ENCODE data around the gene RUNX2. TPM values are rescaled to one million over a fixed set of nuclear protein-coding genes. Genes with fewer than 3 reads are reported as not detected.

Gene RUNX2
- polyA plus RNA-seq, 3 donors = 0.13 to 0.34 (median 0.31) TPM

DNA sequence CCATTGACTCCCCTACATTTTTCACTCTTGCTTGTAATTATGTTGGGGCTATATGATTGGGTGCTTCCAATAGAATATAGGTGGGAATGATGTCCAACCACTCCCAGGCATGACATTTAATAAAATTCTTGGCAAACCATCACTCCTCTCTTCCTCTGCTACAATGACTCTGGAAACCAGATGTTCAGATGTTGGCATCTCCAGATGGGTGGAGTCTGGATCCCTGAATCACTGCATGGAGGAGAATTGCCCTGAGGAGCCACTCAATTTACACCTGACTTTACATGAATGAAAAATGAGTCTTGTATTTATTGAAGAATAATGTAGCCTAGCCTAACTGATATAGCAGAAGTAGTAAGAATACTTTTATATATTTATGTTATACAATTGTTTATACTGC lies 356.3 kb downstream of the RUNX2 start:
- H3K27ac ChIP-seq (ENCODE audit: low read depth, low read length) = no peak overlapping the region

DNA sequence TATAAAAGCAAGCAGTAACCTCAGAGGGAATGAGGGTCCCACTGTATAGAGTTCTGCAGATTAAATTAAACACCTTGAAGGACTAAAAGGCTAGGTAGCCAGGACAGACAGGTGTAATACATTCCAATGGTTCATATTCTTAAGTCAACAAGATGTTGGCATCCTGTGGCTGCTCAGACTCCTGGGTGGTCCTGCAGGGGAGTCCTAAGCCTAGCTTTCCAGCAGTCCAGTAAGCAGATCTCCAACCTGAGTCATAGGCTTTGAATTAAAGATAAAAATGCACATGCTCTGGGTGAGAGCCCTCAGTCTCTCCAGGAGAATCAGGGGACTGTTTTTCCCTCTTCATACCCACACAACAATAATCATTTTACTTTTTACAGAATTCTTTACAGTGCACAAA lies 356.9 kb downstream of the RUNX2 start:
- H3K27ac ChIP-seq (ENCODE audit: low read depth, low read length) = no peak overlapping the region

DNA sequence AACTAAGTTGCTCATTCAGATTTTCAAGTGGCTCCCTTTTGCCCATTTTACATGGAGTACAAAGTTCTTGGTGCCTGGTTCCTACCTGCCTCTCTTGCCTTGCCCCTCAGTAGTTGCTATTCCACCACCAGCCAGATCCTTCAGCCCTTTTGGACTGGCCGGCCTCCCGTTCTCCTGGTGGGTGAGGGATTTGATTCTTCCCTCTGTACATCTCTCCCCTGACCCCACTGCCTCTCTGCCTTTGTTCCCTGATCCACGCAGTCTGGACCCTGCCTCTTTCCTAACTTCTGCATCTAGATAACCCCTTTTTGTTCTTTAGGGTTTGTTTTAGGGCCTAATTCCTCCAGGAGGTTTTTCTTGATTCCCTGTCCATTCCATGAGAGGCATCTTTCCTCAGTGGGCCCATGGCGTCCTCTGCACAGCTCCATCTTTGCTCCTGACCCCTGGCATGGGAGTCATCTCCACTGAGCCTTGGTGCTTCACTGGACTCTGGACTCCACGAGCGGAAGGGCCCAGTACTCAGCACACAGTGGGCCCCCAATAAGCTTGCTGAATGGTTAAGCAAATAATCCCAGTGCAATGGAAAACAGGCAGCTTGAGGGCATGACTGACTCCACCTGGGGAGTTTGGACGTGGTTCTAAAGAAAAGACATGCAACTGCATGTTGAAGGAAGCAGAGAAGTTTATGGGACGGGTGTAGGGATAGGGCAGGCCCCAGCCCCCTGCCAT lies 358.9 kb downstream of the RUNX2 start:
- no peak overlapping the region for H3K27ac ChIP-seq (ENCODE audit: low read depth, low read length)
- WGBS, 3 donors = 77 to 95% (median 95%) methylated on average over 8 of the region's 8 CpGs

DNA sequence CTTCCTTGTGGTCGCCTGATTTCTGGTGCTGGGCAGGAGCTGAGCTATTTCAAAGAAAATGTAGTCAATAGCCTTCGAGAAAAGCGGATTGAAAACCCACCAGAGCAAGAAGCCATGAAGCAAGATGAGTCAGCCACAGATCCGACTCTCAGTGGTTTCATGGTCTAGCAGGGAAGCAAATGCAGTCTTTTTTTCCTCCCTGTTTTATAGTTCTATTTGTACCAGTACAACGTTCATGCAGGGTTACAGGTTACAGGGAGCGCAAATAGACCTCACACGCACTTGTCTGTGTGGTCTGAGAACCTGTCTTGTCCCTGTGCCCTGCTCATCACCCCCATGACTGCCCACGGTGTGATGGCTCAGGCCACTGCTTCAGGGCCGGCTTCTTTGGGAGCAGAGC lies 359.4 kb downstream of the RUNX2 start:
- no peak overlapping the region for H3K27ac ChIP-seq (ENCODE audit: low read depth, low read length)
- 77 to 92% (median 87%) methylated on average over 9 of the region's 9 CpGs for WGBS, 3 donors

DNA sequence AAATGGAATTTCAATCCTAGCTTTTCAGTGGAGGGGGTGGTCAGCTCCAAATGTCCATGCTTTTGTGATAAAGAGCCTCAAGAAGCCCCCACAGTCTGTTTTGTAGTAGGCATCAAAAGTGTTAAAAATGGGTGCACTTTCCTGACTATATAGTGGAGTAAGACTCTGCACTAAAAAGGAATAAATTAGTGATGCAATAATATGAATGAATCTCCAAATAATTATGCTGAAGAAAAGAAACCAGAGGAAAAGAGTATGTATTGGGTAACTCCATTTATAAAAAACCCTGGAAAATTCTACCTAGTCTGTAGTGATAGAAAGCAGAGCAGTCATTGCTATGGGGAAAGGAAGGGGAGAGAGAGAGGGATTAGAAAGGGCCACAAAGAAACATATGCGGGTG lies 360.1 kb downstream of the RUNX2 start:
- WGBS, 3 donors = 92 to 97% (median 96%) methylated on average over 1 of the region's 1 CpG
- H3K27ac ChIP-seq (ENCODE audit: low read depth, low read length) = no peak overlapping the region

DNA sequence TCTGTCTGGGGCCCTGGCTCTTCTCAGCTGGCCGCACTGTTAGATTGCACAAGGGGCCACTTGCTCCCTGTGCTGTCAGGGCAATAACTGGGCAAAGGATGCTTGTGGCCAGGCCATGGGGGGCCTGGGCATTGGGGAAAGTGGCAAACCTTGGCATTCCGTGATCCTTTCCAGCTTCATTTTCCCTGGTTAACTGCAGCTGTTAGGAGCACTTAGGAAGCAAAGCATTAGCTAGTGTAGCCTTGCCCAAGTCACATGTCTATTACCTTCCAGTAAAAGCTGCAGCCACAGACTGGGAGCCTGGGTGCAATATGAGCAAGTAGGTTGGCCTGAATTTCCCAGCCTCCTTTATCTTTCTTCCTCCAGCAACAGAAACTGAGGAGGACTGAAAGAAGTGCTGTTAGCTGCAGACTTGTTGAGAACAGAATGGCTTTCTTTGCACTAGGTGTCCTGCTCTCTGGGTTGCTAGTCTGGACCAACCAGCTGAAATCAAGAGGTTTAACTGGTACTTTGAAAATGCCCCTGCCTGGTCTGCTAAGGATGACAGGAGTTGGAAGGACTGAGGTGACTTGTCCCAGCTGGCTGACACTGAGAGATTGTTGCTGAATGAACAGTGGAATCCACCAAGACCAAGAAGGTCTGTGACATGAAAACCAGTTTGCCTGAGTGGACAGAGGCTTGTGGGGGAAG lies 361.9 kb downstream of the RUNX2 start:
- 92 to 95% (median 95%) methylated on average over 2 of the region's 2 CpGs for WGBS, 3 donors
- H3K27ac ChIP-seq (ENCODE audit: low read depth, low read length) = no peak overlapping the region

DNA sequence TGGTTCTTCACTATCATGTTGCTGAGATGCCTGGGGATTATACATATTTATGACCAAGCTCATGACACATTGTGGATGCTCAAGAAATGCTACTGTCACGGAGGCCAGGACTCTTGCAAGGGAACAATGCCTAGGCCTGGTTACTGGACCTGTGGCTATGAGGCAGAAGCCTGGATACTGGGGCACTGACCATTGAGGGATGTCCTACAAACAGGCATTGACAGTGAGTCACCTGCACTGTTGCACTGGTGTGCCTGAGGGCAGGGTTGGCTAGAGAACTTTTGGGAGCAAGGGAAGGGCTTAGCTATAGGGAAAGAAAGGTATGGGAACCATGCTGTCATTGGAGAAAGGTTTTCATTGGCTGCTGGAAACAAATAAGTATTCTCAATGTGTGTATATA lies 362.7 kb downstream of the RUNX2 start:
- H3K27ac ChIP-seq (ENCODE audit: low read depth, low read length) = no peak overlapping the region
- 96 to 100% (median 100%) methylated on average over 1 of the region's 1 CpG for WGBS, 3 donors

DNA sequence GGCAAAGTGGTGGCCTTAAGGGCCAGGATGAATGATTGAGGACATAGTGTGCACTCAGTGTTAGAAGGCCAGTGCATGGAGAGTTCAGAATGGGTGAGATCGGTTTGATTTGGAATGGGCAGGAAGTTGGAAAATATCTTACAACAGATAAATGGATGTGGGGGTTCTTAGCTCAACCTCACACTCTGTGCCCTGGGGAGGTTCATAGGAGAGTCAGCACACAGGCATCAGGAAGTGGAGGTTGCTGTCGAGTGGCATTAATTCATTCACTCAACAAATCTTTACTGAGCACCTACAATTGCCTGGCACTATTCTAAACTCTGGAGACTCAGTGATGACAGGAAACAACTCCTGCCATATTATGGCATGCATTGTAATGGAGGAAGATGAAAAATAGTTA lies 363.3 kb downstream of the RUNX2 start:
- H3K27ac ChIP-seq (ENCODE audit: low read depth, low read length) = no peak overlapping the region
- 54 to 78% (median 66%) methylated on average over 2 of the region's 2 CpGs for WGBS, 3 donors

DNA sequence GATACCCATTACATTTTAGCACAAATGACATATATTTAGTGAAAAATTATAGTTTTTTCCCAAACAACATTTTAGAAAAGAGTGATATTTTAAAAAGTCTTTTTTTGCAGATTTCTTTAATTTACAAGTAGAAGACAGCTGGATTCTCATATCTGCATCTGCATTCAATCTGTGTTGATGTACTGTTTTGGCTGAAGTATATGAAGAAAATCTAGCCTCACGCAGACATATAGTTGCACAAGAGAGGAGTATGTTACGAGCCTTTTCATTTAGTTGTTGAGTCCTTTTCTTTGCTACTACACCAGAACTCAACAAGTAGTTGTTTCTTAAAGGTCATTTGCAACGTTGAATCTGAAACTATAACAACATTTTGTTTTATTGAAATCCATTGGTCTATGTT lies 363.9 kb downstream of the RUNX2 start:
- no peak overlapping the region for H3K27ac ChIP-seq (ENCODE audit: low read depth, low read length)
- 76 to 91% (median 86%) methylated on average over 3 of the region's 3 CpGs for WGBS, 3 donors

DNA sequence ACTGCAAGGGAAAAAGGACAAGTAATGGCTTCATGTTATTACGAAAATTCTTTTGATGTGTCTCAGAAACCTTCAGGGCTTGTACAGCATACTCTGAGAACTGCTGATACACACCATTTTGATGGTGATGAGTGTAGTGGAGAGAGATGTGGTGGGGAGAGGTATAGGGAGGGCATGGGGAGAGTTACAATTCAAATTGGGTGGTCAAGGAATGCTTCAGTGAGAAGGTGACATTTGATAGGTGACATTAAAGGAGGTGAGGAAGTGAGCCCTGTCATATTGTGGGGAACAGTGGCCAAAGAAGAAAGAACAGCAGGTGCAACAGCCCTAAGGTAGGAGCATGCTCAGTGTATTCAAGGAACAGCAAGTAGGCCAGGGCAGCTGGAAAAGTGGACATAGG lies 368.6 kb downstream of the RUNX2 start:
- 85 to 97% (median 93%) methylated on average over 1 of the region's 1 CpG for WGBS, 3 donors
- no peak overlapping the region for H3K27ac ChIP-seq (ENCODE audit: low read depth, low read length)

DNA sequence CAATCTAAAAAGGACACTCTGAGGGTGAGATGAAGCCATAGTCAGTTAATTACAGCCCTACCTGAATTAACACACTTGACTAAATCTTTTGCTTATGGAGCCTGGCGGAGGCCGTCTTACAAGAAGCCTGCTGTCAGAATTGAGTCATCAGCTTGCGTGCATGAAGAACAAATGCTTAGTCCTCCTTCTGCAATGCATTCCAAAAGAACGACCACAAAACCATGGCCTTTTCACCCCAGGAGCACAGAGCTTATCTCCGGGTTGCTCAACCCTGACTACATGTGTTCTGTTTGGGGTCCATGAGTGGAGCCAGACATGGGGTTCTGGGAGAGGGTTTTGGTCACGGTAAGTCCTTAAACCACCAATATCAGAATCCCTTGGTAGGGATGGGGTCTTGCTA lies 369.5 kb downstream of the RUNX2 start:
- WGBS, 3 donors = 78 to 92% (median 85%) methylated on average over 6 of the region's 6 CpGs
- no peak overlapping the region for H3K27ac ChIP-seq (ENCODE audit: low read depth, low read length)

DNA sequence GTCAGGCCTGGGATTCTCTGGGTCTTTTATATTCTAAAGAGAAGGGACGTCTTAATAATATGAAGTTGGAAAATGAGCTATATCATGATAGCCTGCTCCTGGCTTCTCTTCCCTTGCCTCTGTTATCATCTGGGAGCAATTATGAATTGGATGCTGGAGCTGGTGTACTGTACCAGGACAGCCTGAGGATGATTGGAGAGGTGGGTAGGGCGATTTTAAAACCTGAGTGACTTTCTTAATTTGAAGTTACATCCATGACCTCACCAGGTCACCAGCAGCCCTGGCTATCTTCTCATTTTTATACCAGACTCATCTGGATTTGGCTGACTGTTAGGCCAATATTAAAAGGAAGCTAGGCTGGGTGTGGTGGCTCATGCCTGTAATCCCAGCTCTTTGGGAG lies 369.9 kb downstream of the RUNX2 start:
- H3K27ac ChIP-seq (ENCODE audit: low read depth, low read length) = no peak overlapping the region
- WGBS, 3 donors = 79 to 96% (median 89%) methylated on average over 2 of the region's 2 CpGs

DNA sequence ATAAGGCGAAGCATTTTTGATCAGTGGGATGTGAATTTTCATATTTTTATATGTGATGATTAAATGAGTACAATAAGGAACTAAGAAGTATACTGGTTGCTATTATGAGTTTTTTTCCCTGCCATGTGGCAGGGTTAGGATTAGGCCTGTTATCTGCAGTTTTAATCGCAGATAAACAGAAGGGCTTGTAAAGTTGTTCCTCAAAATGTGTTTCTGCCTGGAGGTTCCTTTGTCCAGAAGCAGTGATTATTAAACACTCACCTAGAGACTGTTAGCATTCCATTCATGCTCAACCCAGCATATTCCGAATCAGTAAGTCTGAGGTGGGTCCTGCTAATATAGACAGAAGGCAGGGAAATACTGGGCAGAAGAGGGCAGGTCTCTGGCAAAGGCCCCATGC lies 371.5 kb downstream of the RUNX2 start:
- WGBS, 3 donors = 57 to 75% (median 68%) methylated on average over 3 of the region's 3 CpGs
- H3K27ac ChIP-seq (ENCODE audit: low read depth, low read length) = no peak overlapping the region

DNA sequence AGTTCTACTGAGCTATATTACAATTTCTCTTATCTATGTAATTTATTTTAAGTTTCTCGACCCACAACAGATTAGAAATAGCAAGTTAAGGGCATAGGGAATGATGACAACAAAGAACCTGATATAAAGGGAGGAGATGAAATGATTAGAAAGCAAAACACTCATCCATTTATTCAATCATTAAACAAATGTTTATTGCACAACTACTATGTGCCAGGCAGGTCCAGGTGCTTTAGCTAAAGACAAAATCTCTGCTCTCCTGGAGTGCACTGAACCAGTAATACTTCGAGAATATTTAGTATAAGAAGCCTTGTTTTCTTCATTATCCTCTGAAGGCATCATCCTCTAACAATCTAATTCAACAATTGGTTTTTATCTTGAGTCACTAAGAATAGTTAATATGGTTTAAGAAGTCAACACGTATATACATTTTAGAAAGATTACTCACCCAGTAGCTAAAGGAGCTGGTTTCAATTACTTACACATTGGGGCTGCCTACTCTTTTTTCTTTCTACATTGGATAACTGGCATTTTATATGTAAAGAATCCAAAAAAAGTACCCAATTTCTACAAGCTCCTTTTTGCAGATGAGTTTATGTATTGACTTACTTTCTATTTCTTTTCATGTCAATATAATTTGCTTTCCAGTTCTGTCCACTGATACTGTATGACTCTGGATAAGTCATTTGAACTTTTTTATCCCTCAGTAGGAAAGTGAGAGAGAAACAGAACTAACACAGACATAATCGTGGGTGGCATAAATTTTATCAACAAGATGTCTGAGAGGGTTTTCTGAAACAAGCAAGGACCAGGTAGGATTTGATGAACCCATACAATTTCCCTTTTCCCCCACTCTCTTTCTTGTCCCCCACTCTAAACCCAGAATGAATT lies 375.0 kb downstream of the RUNX2 start:
- WGBS, 3 donors = 71 to 83% (median 76%) methylated on average over 4 of the region's 4 CpGs
- no peak overlapping the region for H3K27ac ChIP-seq (ENCODE audit: low read depth, low read length)

DNA sequence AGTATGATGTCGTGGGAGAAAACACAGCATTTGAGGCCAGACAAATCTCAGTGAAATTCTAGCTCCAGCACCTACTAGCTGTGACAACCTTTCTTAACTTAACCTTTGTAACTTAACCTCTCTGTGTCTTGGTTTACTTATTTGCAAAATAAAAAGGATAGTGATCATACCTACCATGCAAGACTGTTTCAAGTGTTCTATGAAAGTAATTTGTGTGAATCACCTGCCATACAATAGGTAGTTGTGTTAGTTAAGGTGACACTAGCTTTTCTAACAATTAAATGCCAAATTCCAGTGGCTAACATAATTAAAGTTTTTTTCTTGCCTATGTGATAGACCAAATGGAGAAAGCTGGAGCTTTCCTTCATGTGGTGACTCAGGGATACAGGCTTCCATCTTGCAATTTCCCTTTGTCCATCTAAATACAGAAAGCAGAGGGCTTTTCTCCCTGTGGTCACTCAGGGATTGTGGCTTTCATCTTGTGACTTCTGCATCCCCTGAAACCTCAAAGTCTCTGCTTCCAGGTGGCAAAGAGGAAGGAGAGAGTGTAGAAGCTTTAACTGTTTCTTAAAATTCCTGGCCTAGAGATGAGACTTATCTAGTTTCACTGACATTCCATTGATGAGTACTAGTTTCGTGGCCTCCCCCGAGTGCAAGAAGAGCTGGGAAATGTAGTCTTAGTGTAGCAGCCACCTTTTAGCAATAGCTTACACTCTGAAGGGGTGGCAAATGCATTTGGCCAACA lies 376.1 kb downstream of the RUNX2 start:
- WGBS, 3 donors = 75 to 93% (median 83%) methylated on average over 3 of the region's 3 CpGs
- H3K27ac ChIP-seq (ENCODE audit: low read depth, low read length) = no peak overlapping the region

DNA sequence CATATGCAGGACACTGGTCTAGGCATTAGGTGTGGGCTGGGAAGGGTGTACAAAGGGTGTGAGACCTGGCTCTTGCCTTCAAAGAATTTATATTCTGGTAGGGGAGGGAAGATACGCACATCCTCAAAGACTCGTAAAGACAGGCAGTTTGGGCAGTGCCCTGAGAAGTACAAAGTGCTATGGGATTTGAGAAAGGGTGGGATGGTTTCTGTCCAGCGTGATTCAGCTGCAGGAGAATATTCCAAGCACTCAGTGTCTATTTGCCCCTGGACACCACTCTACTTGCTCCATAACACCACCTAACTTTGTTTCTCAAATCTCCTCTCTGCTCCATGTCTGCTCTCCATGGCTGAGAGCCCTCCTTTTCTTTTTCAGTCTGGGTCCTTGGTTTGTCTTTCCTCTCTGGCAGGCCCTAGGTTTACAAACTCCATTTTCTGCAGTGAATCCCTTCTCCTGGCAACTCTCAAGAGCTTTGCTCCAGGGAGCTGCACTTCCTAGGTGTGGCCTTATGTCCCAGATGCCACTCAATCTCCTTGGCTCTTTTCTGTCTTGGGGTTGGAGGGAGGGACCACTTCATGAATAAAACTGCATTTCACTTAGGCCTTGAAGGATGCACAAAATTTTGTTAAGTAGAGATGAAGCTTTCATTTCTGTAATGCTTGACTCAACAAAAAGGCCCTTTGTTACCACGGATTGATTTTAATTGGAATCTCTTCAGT lies 377.2 kb downstream of the RUNX2 start:
- WGBS, 3 donors = 87 to 93% (median 91%) methylated on average over 4 of the region's 4 CpGs
- no peak overlapping the region for H3K27ac ChIP-seq (ENCODE audit: low read depth, low read length)

DNA sequence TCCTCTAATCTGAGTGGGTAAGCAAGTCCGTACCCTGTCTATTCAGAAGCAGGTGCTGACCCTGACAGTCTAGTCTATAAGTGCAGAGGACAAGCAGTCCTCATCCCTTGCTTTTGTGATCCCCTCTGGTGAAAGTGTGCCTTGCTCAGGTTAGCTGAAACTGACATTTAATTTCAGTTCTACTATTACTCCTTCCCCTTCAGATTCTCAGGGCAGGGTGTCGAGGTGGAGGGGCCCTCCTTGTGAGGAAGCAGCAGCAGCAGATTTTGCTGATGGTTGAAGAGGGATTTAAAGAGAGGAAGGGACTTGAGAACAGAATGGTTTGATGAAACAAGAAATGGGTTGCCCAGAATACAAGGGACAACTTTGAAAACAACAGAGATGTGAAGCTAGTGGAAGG lies 378.2 kb downstream of the RUNX2 start:
- H3K27ac ChIP-seq (ENCODE audit: low read depth, low read length) = no peak overlapping the region
- WGBS, 3 donors = 26 to 53% (median 44%) methylated on average over 2 of the region's 2 CpGs

DNA sequence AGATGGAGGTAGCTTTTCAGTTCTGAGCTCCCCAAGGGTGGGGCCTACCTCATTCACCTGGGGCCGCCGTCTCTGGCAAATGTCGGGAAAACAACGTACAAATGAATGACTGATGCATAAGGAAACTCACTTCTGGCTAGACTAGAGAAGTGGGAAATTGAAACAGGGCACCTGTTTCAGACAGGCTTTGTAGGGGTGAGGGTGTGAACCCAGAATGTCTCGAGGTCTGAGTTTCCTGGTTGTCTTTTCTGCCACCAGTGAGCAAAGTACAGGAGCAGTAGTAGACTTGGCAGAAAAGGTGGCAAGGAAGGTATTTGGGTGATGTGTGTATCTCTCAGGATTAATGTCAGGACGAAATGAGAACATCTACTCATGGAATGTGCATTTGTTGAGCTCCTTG lies 379.0 kb downstream of the RUNX2 start:
- 72 to 93% (median 89%) methylated on average over 6 of the region's 6 CpGs for WGBS, 3 donors
- no peak overlapping the region for H3K27ac ChIP-seq (ENCODE audit: low read depth, low read length)

Data from adipose tissue (tissue), 3 donors.